HG03280 (cell line): Measurements from ENCODE around the gene MT1M.
"Not testable (repeated sequence)": the region's sequence is repeated elsewhere in the genome, so short reads cannot be mapped to it uniquely, and the experiment has no call there.

ENCODE experiments used
- ATAC-seq: cut with Tn5 transposase; IDR thresholded peaks from one replicate; pipeline ENCODE4 v1.9.1; 2021; ENCODE audit warnings: mild to moderate bottlenecking, moderate library complexity; ENCODE audit not compliant: unreplicated experiment

Gene MT1M

GRCh38 chr16:56608043-56608875 is 24.2 kb upstream of the MT1M start, which contains the start of gene MT2A:
Gene MT2A, plus strand, starts transcription at chr16:56608584. Its CDS starts 72 bp downstream, at chr16:56608656.
- peak; percentile 85 for ATAC-seq

- no peak for ATAC-seq
Observed at GRCh38 chr16:56608876-56609462, 23.5 kb upstream of the MT1M start.

GRCh38 chr16:56609463-56609921 is 23.0 kb upstream of the MT1M start:
- ATAC-seq, result peak; percentile 35

GRCh38 chr16:56610017-56610608 is 22.3 kb upstream of the MT1M start:
- no peak for ATAC-seq

- ATAC-seq, result no peak
Observed at GRCh38 chr16:56610609-56611111, 21.8 kb upstream of the MT1M start.

GRCh38 chr16:56611281-56611833 is 21.1 kb upstream of the MT1M start:
- no peak for ATAC-seq

- no peak for ATAC-seq
Observed at GRCh38 chr16:56613706-56614105, 18.8 kb upstream of the MT1M start.

- ATAC-seq, result no peak
Observed at GRCh38 chr16:56614549-56614991, 17.9 kb upstream of the MT1M start.

- no peak for ATAC-seq
Observed at GRCh38 chr16:56615353-56615752, 17.1 kb upstream of the MT1M start.

- no peak for ATAC-seq
Observed at GRCh38 chr16:56616608-56617211, 15.7 kb upstream of the MT1M start.

GRCh38 chr16:56617212-56618085 is 15.0 kb upstream of the MT1M start:
- ATAC-seq, result no peak

GRCh38 chr16:56618138-56618537 is 14.3 kb upstream of the MT1M start:
- no peak for ATAC-seq

- ATAC-seq, result no peak
Observed at GRCh38 chr16:56620339-56620897, 12.0 kb upstream of the MT1M start.

- not testable (repeated sequence) for ATAC-seq
Observed at GRCh38 chr16:56621665-56622445, 10.6 kb upstream of the MT1M start.

- ATAC-seq, result not testable (repeated sequence)
Observed at GRCh38 chr16:56623184-56623583, 9.3 kb upstream of the MT1M start.

- ATAC-seq, result no peak
Observed at GRCh38 chr16:56623637-56624036, 8.8 kb upstream of the MT1M start.

GRCh38 chr16:56625140-56625942 is 7.1 kb upstream of the MT1M start, which contains the start of gene MT1E:
Gene MT1E, plus strand, starts transcription at chr16:56625781. Its CDS starts 71 bp downstream, at chr16:56625852.
- ATAC-seq, result no peak
